HepG2 (cell line): Measurements from ENCODE around the gene AP2A2. TPM values are rescaled to one million over a fixed set of nuclear protein-coding genes. Genes with fewer than 3 reads are reported as not detected.

Experiments
- AHR ChIP-seq: IDR thresholded peaks from 2 replicates; pipeline ENCODE4 v1.6.1; 2018; ENCODE audit warnings: missing genetic modification reagents, missing compliant biosample characterization
- BRF2 ChIP-seq: sonication (generic); formaldehyde crosslinking; IDR thresholded peaks from 2 replicates; pipeline ENCODE4 v1.8.1; 2022; ENCODE audit warnings: mild to moderate bottlenecking, missing genetic modification reagents
- CBX1 ChIP-seq: IDR thresholded peaks from one replicate; pipeline ENCODE4 v1.6.1; 2016; ENCODE audit warnings: antibody characterized with exemption, low read depth
- E2F5 ChIP-seq: sonication (generic); formaldehyde crosslinking; conservative IDR thresholded peaks from 2 replicates; pipeline ENCODE4 v1.4.0; 2020; ENCODE audit warnings: missing genetic modification reagents
- FOSL1 ChIP-seq: sonication (generic); formaldehyde crosslinking; IDR thresholded peaks from 2 replicates; pipeline ENCODE4 v1.9.0; 2021; ENCODE audit warnings: missing genetic modification reagents, borderline replicate concordance
- MYC ChIP-seq: sonication (generic); formaldehyde crosslinking; IDR thresholded peaks from 2 replicates; pipeline ENCODE4 v1.9.0; 2021; ENCODE audit warnings: missing genetic modification reagents, borderline replicate concordance
- PBX3 ChIP-seq: sonication (generic); formaldehyde crosslinking; IDR thresholded peaks from 2 replicates; pipeline ENCODE4 v1.8.1; 2023; ENCODE audit warnings: missing genetic modification reagents, inconsistent platforms, borderline replicate concordance
- RFX1 ChIP-seq: fragments of 450-650 bp; IDR thresholded peaks from 2 replicates; pipeline ENCODE4 v1.6.1; 2017
- SETDB1 ChIP-seq: sonication (generic); formaldehyde crosslinking; IDR thresholded peaks from 2 replicates; pipeline ENCODE4 v1.5.1; 2020; ENCODE audit warnings: missing genetic modification reagents, mild to moderate bottlenecking, borderline replicate concordance
- SIN3B ChIP-seq: fragments of 150-350 bp; IDR thresholded peaks from 2 replicates; pipeline ENCODE4 v1.6.1; 2014; ENCODE audit warnings: low read length
- SUZ12 ChIP-seq: fragments of 150-350 bp; IDR thresholded peaks from 2 replicates; pipeline ENCODE4 v1.6.1; 2014; ENCODE audit warnings: low read depth, low read length
- ZBTB21 ChIP-seq: sonication (generic); formaldehyde crosslinking; IDR thresholded peaks from 2 replicates; pipeline ENCODE4 v1.4.0; 2020; ENCODE audit warnings: missing genetic modification reagents
- ZNF296 ChIP-seq: sonication (generic); formaldehyde crosslinking; conservative IDR thresholded peaks from 2 replicates; pipeline ENCODE4 v1.5.0; 2020; ENCODE audit warnings: mild to moderate bottlenecking, missing genetic modification reagents
- ZNF407 ChIP-seq: sonication (generic); formaldehyde crosslinking; IDR thresholded peaks from one replicate; pipeline ENCODE4 v1.5.1; 2020; ENCODE audit warnings: mild to moderate bottlenecking, missing genetic modification reagents; ENCODE audit errors: not compliant biosample characterization
- ZNF460 ChIP-seq: sonication (generic); formaldehyde crosslinking; IDR thresholded peaks from 2 replicates; pipeline ENCODE4 v1.5.1; 2020; ENCODE audit warnings: missing genetic modification reagents, mild to moderate bottlenecking, borderline replicate concordance
- ZNF546 ChIP-seq: sonication (generic); formaldehyde crosslinking; conservative IDR thresholded peaks from 2 replicates; pipeline ENCODE4 v1.8.1; 2023; ENCODE audit warnings: mild to moderate bottlenecking, missing genetic modification reagents
- ZNF691 ChIP-seq: sonication (generic); formaldehyde crosslinking; IDR thresholded peaks from 2 replicates; pipeline ENCODE4 v1.4.0; 2020; ENCODE audit warnings: missing genetic modification reagents, low read depth, mild to moderate bottlenecking, borderline replicate concordance
- ZNF766 ChIP-seq: sonication (generic); formaldehyde crosslinking; IDR thresholded peaks from 2 replicates; pipeline ENCODE4 v1.5.0; 2020; ENCODE audit warnings: missing genetic modification reagents, borderline replicate concordance
- polyA plus RNA-seq, 8 experiments: library from polyadenylated mRNA; depleted of rRNA in 3 of 8; stranded (reverse) in 7 of 8; unstranded in 1 of 8; fragments of >200 nt; fragmentation: Illumina TruSeq in 4 of 8; extraction: Trizol in 4 of 8; gene quantifications; 2 replicates each; pipeline versions ENCODE4 v1.2.1 to v1.2.3, GENCODE V29; 2011 to 2016; ENCODE audit warnings: low read depth in 4 of 8, missing spikeins in 1 of 8, mixed read lengths in 1 of 8; ENCODE audit not compliant: insufficient read depth in 1 of 8
- total RNA-seq, 5 experiments: library from RNA; depleted of rRNA; stranded (reverse); fragments of >200 nt; fragmentation: Illumina TruSeq; extraction: Trizol; gene quantifications; 2 replicates each; pipeline ENCODE4 v1.2.3, GENCODE V29; 2016; ENCODE audit warnings: low read depth in 1 of 5

The AP2A2 gene
- total and polyA plus RNA-seq, 2 of the 13 experiments (the other 11 are each of a cell fraction or from before 2014, with no cell fraction given), result 25.7 to 75.7 TPM

GRCh38 chr11:914747-915501, 10.7 kb upstream of the AP2A2 start (continued):
- TF ChIP-seq CBX1, result no peak
- TF ChIP-seq BRF2 (CRISPR knock-in tag), result no peak
- no peak for TF ChIP-seq AHR (CRISPR knock-in tag)
- TF ChIP-seq ZNF546, result no peak
- TF ChIP-seq PBX3, result no peak
- TF ChIP-seq ZNF766 (CRISPR knock-in tag), result no peak
- no peak for TF ChIP-seq SUZ12
- TF ChIP-seq SIN3B, result no peak
- no peak for TF ChIP-seq SETDB1 (CRISPR knock-in tag)
- peak; percentile 72 for TF ChIP-seq ZNF296 (CRISPR knock-in tag)
- no peak for TF ChIP-seq FOSL1
- no peak for TF ChIP-seq ZNF407 (CRISPR knock-in tag)
- no peak for TF ChIP-seq ZNF460 (CRISPR knock-in tag)
- no peak for TF ChIP-seq RFX1
- TF ChIP-seq ZBTB21, result no peak
- TF ChIP-seq E2F5 (CRISPR knock-in tag), result no peak
- TF ChIP-seq ZNF691 (CRISPR knock-in tag), result no peak; the same call in 1 of the 2 replicates
- peak; percentile 72 for TF ChIP-seq MYC (CRISPR knock-in tag)
